Gastrocnemius medialis (tissue), 4 donors: ENCODE results near the gene ARHGAP42.

ENCODE experiments used
- POLR2A ChIP-seq, 2 donors: fragments of 450-650 bp; IDR thresholded peaks; one replicate each; pipeline ENCODE4 v1.6.1; 2017; ENCODE audit warnings: antibody characterized with exemption in 2 of 2, mild to moderate bottlenecking in 2 of 2, moderate library complexity in 2 of 2
- TF ChIP-seq, protein P1 (sequence below), 5 experiments: fragments of 450-650 bp in 3 of 5; fragments of 200-600 bp in 2 of 5; sonication (generic) in 2 of 5; IDR thresholded peaks in 4 of 5; conservative IDR thresholded peaks in 1 of 5; 1 replicate in 4 of 5; 2 replicates in 1 of 5; pipeline ENCODE4 v1.5.1; 2016 to 2019; ENCODE audit warnings: antibody characterized with exemption in 5 of 5, mild to moderate bottlenecking in 3 of 5, moderate library complexity in 3 of 5

DNA sequence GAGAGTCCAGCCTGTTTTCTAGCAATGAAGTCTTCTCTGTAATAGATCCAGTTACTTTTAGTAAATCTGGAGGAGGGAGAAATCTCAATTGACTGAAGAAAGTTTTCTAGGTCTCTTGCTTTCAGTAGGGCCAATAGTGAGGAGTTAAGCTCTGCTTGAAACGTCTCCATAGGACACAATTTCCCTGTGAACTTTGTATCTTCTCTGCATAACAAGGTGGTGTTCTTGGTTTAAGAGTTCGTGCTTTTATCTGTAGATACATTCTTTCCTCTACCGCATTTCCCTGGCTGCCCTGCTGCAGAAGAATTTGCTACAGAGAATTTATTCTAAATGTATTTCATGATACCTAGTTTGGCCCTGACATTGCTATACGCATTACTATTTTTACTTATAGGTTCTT, 183.1 kb downstream of the ARHGAP42 start:
- no peak for TF ChIP-seq POLR2A (IDR thresholded peaks at IDR 0.05)
- TF ChIP-seq, protein P1, sequence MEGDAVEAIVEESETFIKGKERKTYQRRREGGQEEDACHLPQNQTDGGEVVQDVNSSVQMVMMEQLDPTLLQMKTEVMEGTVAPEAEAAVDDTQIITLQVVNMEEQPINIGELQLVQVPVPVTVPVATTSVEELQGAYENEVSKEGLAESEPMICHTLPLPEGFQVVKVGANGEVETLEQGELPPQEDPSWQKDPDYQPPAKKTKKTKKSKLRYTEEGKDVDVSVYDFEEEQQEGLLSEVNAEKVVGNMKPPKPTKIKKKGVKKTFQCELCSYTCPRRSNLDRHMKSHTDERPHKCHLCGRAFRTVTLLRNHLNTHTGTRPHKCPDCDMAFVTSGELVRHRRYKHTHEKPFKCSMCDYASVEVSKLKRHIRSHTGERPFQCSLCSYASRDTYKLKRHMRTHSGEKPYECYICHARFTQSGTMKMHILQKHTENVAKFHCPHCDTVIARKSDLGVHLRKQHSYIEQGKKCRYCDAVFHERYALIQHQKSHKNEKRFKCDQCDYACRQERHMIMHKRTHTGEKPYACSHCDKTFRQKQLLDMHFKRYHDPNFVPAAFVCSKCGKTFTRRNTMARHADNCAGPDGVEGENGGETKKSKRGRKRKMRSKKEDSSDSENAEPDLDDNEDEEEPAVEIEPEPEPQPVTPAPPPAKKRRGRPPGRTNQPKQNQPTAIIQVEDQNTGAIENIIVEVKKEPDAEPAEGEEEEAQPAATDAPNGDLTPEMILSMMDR (IDR thresholded peaks at IDR 0.05 in 4 of 5, conservative IDR thresholded peaks at IDR 0.05 in 1 of 5): no peak
